Stimulated activated naive CD8-positive, alpha-beta T cell treated with anti-CD3 and anti-CD28 coated beads, Interleukin-15, amount 100 ng/mL, for 72 hours (primary cell): ENCODE data around the gene MRPL49.
"Not testable (repeated sequence)": the region's sequence is repeated elsewhere in the genome, so short reads cannot be mapped to it uniquely, and the experiment has no call there.

Source experiments
- ATAC-seq: fragments of 150-1000 bp; cut with Tn5 transposase; 2 replicates; pipeline ENCODE4 v1.10.0; 2021; ENCODE audit warnings: mild to moderate bottlenecking, moderate library complexity
- DNase-seq, 2 donors: peaks; one replicate each; pipeline ENCODE4 v3.0.0; 2021 to 2022
- H3K27ac Mint-ChIP-seq, 2 donors: one replicate each; pipeline ENCODE4 v1.8.0; 2022; ENCODE audit warnings: mild to moderate bottlenecking in 2 of 2, mixed read lengths in 2 of 2, moderate library complexity in 2 of 2
- H3K27me3 Mint-ChIP-seq: one replicate; pipeline ENCODE4 v1.8.0; 2022; ENCODE audit warnings: mixed read lengths
- H3K4me1 Mint-ChIP-seq: one replicate; pipeline ENCODE4 v1.8.0; 2022; ENCODE audit warnings: mild to moderate bottlenecking, mixed read lengths
- H3K4me3 Mint-ChIP-seq, 2 donors: one replicate each; pipeline ENCODE4 v1.8.0; 2022; ENCODE audit warnings: mild to moderate bottlenecking in 2 of 2, mixed read lengths in 2 of 2, moderate library complexity in 1 of 2
- H3K9me3 Mint-ChIP-seq, 2 donors: one replicate each; pipeline ENCODE4 v1.8.0; 2022; ENCODE audit warnings: mixed read lengths in 2 of 2

MRPL49 gene

DNA sequence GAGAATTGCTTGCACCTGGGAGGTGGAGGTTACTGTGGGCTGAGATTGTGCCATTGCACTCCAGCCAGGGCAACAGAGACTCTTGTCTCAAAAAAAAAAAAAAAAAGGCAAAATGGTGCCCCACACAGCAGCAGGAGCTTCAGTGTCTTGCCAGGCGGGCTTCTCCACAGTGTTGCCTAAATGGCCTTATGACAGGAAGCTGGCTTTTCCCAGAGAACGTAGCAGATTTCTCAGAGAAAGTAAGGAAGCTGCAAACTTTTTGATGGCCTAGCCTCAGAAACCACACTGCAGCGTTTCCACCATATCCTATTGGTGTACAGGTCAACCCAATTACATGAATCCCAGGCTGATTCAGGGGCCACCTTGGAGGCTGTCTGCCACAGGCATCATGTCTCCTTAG, 35.2 kb downstream of the MRPL49 start:
- no peak overlapping the region for H3K27ac Mint-ChIP-seq

DNA sequence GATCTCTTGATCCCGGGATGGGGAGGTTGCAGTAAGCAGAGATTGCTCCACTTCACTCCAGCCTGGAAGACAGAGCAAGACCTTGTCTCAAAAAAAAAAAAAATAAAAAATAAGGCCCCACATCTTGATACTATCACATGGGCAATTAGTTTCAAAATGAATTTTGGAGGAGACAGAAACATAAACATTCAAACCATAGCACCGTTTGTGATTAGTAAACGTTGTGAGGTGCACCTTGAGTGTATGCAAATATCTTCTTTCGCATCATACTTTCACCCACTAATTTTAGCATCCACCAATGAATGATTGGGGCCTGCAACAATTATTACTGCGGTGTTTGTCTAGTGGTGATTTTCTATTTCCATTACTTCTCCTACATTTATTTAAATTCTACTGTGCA, 36.9 kb downstream of the MRPL49 start:
- H3K4me1 Mint-ChIP-seq: no peaks in the 10 kb centered on the region
- no peaks in the 10 kb centered on the region for H3K27me3 Mint-ChIP-seq
- H3K4me3 Mint-ChIP-seq: no peak overlapping the region
- no peak overlapping the region for H3K27ac Mint-ChIP-seq
- DNase-seq: no peak
- no peaks in the 10 kb centered on the region for H3K9me3 Mint-ChIP-seq
- no peak for ATAC-seq

More for the DNA sequence above, 35.2 kb downstream of the MRPL49 start:
- H3K9me3 Mint-ChIP-seq: no peaks in the 10 kb centered on the region
- ATAC-seq: no peak
- no peak overlapping the region for H3K4me3 Mint-ChIP-seq
- H3K4me1 Mint-ChIP-seq: no peaks in the 10 kb centered on the region
- peaks cover 14% of the 10 kb centered on the region for H3K27me3 Mint-ChIP-seq
- no peak for DNase-seq

DNA sequence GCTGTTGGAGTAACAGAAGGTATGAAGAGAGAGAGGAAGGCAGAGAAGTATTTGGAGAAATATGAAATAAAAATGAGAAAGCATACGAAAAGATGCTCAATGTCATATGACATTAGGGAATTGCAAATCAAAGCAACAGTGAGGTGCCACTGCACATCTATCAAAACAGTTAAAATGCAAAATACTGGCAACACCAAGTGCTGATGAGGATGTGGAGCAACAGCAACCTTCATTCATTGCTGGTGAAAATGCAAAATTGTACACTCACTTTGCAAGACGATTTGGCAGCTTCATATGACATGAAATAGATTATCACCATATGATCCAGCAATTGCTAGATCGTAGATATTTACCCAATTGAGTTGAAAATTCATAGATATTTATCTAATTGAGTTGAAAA, 38.5 kb downstream of the MRPL49 start:
- no peak for DNase-seq
- no peak for ATAC-seq
- no peak overlapping the region for H3K27ac Mint-ChIP-seq
- no peaks in the 10 kb centered on the region for H3K4me1 Mint-ChIP-seq
- H3K27me3 Mint-ChIP-seq: no peaks in the 10 kb centered on the region
- H3K4me3 Mint-ChIP-seq: no peak overlapping the region
- H3K9me3 Mint-ChIP-seq: no peaks in the 10 kb centered on the region

DNA sequence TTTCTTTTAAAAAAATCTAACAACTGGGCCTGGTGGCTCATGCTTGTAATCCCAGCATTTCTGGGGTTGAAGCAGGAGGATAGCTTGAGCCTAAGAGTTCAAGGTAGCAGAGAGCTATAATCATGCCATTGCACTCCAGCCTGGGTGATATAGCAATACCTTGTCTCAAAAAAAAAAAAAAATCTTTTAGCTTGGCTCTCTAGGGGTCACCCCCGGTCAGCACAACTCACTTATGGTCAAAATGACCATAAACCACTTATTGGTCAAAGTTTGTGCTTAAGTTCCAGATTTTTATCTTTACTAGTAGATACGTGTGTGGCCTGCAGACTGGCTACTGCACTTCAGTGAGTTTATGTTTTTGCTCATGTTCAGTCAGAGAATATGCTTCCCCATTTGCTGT, 41.6 kb downstream of the MRPL49 start:
- ATAC-seq: no peak
- peaks cover 6% of the 10 kb centered on the region for H3K4me1 Mint-ChIP-seq
- no peaks in the 10 kb centered on the region for H3K27me3 Mint-ChIP-seq
- no peak overlapping the region for H3K27ac Mint-ChIP-seq
- H3K9me3 Mint-ChIP-seq: no peaks in the 10 kb centered on the region
- DNase-seq: no peak
- H3K4me3 Mint-ChIP-seq: no peak overlapping the region

DNA sequence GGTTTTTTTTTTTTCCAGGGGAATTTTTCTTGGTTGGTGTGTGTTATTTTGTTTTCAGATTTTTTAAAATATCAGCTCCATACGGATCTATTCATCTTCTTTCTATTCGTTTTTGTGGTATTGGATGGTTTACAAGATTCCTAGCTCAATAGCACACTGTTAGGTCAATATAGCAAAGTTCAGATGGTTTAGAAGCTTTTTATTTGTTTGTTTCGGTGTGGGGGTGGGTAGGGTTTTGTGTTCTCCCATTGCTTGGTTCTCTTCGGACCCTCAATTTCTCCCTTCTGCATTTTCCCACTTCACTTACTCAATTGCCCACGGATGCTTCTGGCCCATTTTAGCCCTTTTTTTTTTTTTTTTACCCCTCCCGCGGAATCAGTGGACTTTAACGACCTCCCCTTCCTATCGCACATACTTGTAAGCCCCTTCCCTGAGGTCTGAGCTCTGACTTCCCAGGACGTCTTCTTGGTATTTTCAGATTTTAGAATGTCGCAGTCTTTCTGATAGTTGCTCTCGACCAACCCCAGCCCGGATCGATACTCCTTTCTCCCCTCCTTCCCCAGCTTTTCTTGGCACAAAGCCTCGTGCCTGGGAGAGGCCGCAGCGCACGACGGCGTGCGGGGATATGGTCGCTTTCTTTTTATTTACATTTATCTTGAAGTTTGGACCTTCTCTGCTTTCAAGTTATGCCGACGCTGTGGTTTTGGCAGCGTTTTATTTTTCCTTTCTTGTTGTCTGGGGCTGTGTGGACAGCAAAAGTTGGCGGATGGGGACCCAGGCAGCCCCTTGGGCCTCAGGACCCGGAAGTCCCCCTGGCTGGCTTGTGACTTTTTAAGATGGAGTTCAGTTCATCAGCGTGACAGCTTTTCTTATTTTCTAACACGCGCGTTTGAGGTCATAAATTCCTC, 43.5 kb downstream of the MRPL49 start:
- Mint-ChIP-seq H3K27ac (peak overlapping the region in 1 of 2 donors; percentile 65), H3K4me3 (no peak overlapping the region), H3K27me3 (no peaks in the 10 kb centered on the region)

DNA sequence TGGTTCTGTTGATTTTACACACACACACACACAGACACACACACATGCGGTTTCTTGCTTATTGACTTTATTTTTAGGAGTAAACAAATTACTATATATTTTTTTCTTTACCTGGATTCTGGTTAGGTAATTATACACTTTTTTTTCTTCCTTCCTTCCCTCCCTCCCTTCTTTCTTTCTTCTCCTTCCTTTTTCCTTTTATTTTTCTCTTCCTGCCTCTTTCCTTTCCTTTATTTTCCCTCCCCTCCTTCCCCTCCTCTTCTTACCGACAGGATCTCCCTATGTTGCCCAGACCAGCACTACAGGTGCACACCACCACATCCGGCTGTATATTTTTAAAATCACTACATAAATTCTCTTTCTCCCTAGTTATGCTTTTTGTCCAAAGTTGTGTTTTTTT, 44.8 kb downstream of the MRPL49 start:
- no peak for DNase-seq
- Mint-ChIP-seq H3K9me3 (no peaks in the 10 kb centered on the region), H3K4me3 (no peak overlapping the region), H3K27me3 (no peaks in the 10 kb centered on the region), H3K27ac (no peak overlapping the region), H3K4me1 (peaks cover 11% of the 10 kb centered on the region)
- no peak for ATAC-seq

More for the DNA sequence above, 43.5 kb downstream of the MRPL49 start:
- no peak for ATAC-seq
- Mint-ChIP-seq H3K9me3 (no peaks in the 10 kb centered on the region), H3K4me1 (peaks cover 11% of the 10 kb centered on the region)
- no peak for DNase-seq

DNA sequence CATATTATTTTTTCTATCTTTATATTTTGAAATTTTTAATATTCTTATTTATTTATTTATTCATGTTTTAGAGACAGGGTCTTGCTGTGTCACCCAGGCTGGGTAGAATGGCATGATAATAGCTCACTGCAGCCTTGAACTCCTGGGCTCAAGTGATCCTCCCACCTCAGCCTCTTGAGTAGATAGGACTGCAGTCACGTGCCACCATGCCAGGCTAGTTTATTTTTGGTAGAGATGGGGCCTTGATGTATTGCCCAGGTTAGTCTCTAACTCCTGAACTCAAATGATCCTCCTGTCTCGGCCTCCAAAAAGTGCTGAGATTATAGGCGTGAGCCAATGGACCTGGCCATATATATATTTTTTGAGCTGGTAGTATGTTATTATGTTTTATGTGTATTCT, 45.5 kb downstream of the MRPL49 start:
- no peak overlapping the region for H3K27ac Mint-ChIP-seq
- DNase-seq (no peak), ATAC-seq (no peak)
- no peaks in the 10 kb centered on the region for H3K9me3 Mint-ChIP-seq
- H3K27me3 Mint-ChIP-seq: no peaks in the 10 kb centered on the region
- H3K4me3 Mint-ChIP-seq: no peak overlapping the region
- peaks cover 11% of the 10 kb centered on the region for H3K4me1 Mint-ChIP-seq

DNA sequence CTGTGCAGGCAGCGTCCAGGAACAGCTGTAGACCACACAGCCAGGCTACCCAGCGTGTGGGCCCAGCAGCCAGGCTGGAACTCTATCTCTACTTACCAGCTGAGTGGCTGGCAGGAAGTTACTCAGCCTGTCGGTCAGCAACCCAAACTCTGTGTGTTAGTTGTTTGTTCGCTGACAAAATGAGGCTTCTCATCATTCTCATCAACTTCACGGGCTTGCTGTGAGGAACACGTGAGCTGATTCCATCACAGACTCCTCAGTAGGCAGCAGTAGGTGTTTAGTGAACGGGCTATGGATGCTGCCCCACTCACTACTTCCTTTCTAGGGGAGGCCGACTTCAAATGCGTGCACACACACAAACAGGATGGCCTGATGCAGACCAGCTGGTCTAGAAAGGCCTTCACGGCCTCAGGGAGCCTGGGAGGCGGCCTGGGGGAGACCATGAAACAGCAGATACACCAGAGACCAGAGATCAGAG, 47.1 kb downstream of the MRPL49 start:
- no peak for DNase-seq
- Mint-ChIP-seq H3K27ac (peak overlapping the region; percentile 85 to 91), H3K27me3 (no peaks in the 10 kb centered on the region), H3K9me3 (no peaks in the 10 kb centered on the region), H3K4me1 (peaks cover 11% of the 10 kb centered on the region), H3K4me3 (no peak overlapping the region)
- ATAC-seq: no peak

DNA sequence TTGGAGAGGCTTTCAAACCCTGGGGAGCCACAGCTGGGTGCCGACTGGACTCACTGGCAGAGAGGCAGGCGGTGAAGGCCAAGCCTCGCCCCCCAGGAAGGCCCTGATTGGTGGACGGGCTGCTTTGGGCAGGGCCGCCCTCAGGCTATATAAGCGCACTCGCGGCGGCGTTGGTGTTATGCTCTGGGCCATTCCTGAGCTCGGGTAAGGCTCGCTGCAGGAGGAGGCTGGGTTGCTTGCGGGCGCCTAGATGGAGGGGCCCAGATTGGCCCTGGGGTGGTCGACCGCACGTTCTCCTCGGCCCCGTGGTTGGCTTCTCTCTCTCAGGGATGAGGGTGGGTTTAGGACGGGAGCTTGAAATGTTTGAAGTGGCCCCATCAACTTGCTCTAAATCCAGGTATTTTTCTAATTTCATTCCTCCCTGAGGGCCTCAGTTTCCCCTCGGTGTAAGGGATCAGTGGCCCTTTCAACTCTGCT, 48.0 kb downstream of the MRPL49 start, which contains the start of gene SPDYC:
Gene SPDYC (plus strand): TSS at position 176 of the 477 bp plus-strand sequence. CDS start 1,125 bp downstream, outside the sequence.
- Mint-ChIP-seq H3K9me3 (no peaks in the 10 kb centered on the region), H3K4me1 (peaks cover 11% of the 10 kb centered on the region), H3K27ac (peak within 1 kb of the TSS; percentile 85 to 91), H3K4me3 (no peak within 1 kb of the TSS), H3K27me3 (no peaks in the 10 kb centered on the region)
- no peak for ATAC-seq
- DNase-seq: no peak

DNA sequence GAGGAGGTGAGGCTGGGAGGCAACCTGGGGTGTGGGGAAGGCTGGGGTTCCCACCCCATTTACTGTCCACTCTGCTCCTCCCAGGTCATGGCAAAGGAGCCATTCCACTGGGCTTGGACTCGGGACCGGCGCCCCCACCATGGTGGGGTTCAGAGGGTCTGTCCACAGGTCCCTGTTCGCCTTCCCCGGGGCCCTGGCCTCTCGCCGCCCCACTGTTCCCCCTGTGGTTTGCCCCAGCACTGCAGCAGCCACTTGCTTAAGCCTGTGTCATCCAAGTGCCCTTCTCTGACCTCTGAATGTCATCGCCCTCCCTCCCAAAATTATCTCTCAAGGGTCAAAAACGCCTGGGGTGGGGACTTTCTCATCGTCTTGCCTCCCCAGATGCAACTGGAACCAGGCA, 50.5 kb downstream of the MRPL49 start:
- no peaks in the 10 kb centered on the region for H3K27me3 Mint-ChIP-seq

DNA sequence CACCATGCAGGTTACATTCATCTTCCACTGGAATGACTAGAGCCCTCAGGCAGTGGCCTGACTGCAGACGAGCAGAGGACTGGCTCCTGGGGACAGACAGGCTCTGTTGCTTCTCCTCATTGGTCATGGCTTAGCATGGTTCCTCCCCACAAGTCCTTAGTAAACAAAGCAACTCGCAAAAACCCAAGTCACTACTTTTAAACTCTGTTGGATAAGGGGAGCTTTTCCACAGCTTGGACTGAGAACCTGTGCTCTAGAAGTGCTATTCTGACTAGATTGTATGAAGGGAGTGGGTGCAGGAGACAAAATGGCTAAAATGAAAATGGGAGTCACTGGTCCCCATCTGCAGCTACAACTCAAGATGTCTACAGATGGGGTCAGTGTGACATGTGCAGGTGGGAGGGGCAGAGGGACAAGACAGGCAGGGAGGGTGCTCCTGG, 52.5 kb downstream of the MRPL49 start:
- DNase-seq, H3K4me1 Mint-ChIP-seq, H3K27ac Mint-ChIP-seq, H3K4me3 Mint-ChIP-seq, H3K27me3 Mint-ChIP-seq, H3K9me3 Mint-ChIP-seq, ATAC-seq: not testable (repeated sequence)

More for the DNA sequence above, 50.5 kb downstream of the MRPL49 start:
- peaks cover 11% of the 10 kb centered on the region for H3K4me1 Mint-ChIP-seq
- no peaks in the 10 kb centered on the region for H3K9me3 Mint-ChIP-seq
- ATAC-seq: no peak
- H3K4me3 Mint-ChIP-seq: no peak overlapping the region
- H3K27ac Mint-ChIP-seq: no peak overlapping the region
- DNase-seq: no peak
